Measurements from ENCODE around the gene PTPRG.

Gene PTPRG

GRCh38 chr3:62027241-62027640 lies 465.9 kb downstream of the PTPRG start:
- TF ChIP-seq, protein P1, sequence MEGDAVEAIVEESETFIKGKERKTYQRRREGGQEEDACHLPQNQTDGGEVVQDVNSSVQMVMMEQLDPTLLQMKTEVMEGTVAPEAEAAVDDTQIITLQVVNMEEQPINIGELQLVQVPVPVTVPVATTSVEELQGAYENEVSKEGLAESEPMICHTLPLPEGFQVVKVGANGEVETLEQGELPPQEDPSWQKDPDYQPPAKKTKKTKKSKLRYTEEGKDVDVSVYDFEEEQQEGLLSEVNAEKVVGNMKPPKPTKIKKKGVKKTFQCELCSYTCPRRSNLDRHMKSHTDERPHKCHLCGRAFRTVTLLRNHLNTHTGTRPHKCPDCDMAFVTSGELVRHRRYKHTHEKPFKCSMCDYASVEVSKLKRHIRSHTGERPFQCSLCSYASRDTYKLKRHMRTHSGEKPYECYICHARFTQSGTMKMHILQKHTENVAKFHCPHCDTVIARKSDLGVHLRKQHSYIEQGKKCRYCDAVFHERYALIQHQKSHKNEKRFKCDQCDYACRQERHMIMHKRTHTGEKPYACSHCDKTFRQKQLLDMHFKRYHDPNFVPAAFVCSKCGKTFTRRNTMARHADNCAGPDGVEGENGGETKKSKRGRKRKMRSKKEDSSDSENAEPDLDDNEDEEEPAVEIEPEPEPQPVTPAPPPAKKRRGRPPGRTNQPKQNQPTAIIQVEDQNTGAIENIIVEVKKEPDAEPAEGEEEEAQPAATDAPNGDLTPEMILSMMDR (IDR thresholded peaks at IDR 0.05; ENCODE audit: insufficient read depth, low read length, poor library complexity, severe bottlenecking), result no peak
- H3K27me3 ChIP-seq (replicated peaks; ENCODE audit: control insufficient read depth, insufficient read depth, low read length), result no peaks in the 10 kb centered on the region; the same call in 1 of the 2 replicates
- H3K36me3 ChIP-seq (ENCODE audit: control insufficient read depth, insufficient read depth, low read length), result no peaks in the 10 kb centered on the region
- H3K4me3 ChIP-seq (replicated peaks; ENCODE audit: low read depth, low read length), result no peak overlapping the region
- DNase-seq (ENCODE audit: extremely low read depth, insufficient read length), result no peak

DNA sequence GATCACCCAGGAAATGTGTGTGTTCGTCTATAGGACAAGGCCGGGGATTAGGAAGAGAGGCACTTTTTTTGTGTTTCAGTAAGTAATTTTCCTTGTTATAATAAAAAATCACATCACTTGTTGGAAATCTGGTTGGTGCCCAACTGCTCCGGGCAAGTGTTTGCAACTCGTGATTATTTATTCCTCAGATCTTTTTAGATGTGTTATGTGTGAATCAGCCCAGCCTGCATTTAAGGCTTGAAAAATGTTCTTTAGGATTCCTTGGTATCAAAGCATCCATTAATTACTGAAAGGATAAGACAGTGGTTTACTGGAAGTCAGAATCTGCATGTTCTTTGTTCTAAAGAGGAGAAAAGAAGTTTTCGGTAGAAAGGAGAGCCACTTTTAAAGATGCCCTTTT lies 466.4 kb downstream of the PTPRG start:
- no peak for DNase-seq (ENCODE audit: extremely low read depth, insufficient read length)
- TF ChIP-seq, protein P1 (IDR thresholded peaks at IDR 0.05; ENCODE audit: insufficient read depth, low read length, poor library complexity, severe bottlenecking), result no peak
- no peak overlapping the region for H3K4me3 ChIP-seq (replicated peaks; ENCODE audit: low read depth, low read length)
- no peaks in the 10 kb centered on the region; the same call in 1 of the 2 replicates for H3K27me3 ChIP-seq (replicated peaks; ENCODE audit: control insufficient read depth, insufficient read depth, low read length)
- no peaks in the 10 kb centered on the region for H3K36me3 ChIP-seq (ENCODE audit: control insufficient read depth, insufficient read depth, low read length)

- TF ChIP-seq, protein P1 (IDR thresholded peaks at IDR 0.05; ENCODE audit: insufficient read depth, low read length, poor library complexity, severe bottlenecking), result no peak
- H3K36me3 ChIP-seq (ENCODE audit: control insufficient read depth, insufficient read depth, low read length), result no peaks in the 10 kb centered on the region
- no peak overlapping the region for H3K4me3 ChIP-seq (replicated peaks; ENCODE audit: low read depth, low read length)
- H3K27me3 ChIP-seq (replicated peaks; ENCODE audit: control insufficient read depth, insufficient read depth, low read length), result no peaks in the 10 kb centered on the region; the same call in 1 of the 2 replicates
- no peak for DNase-seq (ENCODE audit: extremely low read depth, insufficient read length)
Observed at GRCh38 chr3:62028236-62028635, 466.9 kb downstream of the PTPRG start.

GRCh38 chr3:62032738-62033137 lies 471.4 kb downstream of the PTPRG start:
- Histone ChIP-seq H3K27me3 (replicated peaks; ENCODE audit: control insufficient read depth, insufficient read depth, low read length) (no peaks in the 10 kb centered on the region; the same call in 1 of the 2 replicates), H3K4me3 (replicated peaks; ENCODE audit: low read depth, low read length) (no peak overlapping the region), H3K36me3 (ENCODE audit: control insufficient read depth, insufficient read depth, low read length) (no peaks in the 10 kb centered on the region)
- TF ChIP-seq, protein P1 (IDR thresholded peaks at IDR 0.05; ENCODE audit: insufficient read depth, low read length, poor library complexity, severe bottlenecking), result no peak
- no peak for DNase-seq (ENCODE audit: extremely low read depth, insufficient read length)

- H3K4me3 ChIP-seq (replicated peaks; ENCODE audit: low read depth, low read length), result no peak overlapping the region
- no peaks in the 10 kb centered on the region; the same call in 1 of the 2 replicates for H3K27me3 ChIP-seq (replicated peaks; ENCODE audit: control insufficient read depth, insufficient read depth, low read length)
- DNase-seq (ENCODE audit: extremely low read depth, insufficient read length), result no peak
- no peaks in the 10 kb centered on the region for H3K36me3 ChIP-seq (ENCODE audit: control insufficient read depth, insufficient read depth, low read length)
- TF ChIP-seq, protein P1 (IDR thresholded peaks at IDR 0.05; ENCODE audit: insufficient read depth, low read length, poor library complexity, severe bottlenecking), result no peak
Observed at GRCh38 chr3:62035402-62036057, 474.2 kb downstream of the PTPRG start.
